Stomach (tissue), 4 donors: ENCODE measurements around the gene DIS3L2.

Source experiments
- CTCF ChIP-seq, 7 experiments: fragments of 450-650 bp in 4 of 7; fragments of 200-600 bp in 3 of 7; sonication (generic) in 3 of 7; IDR thresholded peaks; one replicate each; pipeline ENCODE4 v1.5.1; 2016 to 2019; ENCODE audit warnings: antibody characterized with exemption in 7 of 7, control low read depth in 2 of 7, mild to moderate bottlenecking in 1 of 7
- EP300 ChIP-seq: sonication (generic); formaldehyde crosslinking; IDR thresholded peaks from one replicate; pipeline ENCODE4 v1.6.1; 2017; ENCODE audit warnings: antibody characterized with exemption
- POLR2A ChIP-seq, 4 donors: fragments of 450-650 bp; IDR thresholded peaks; one replicate each; pipeline ENCODE4 v1.6.1; 2016; ENCODE audit warnings: antibody characterized with exemption in 4 of 4, control low read depth in 2 of 4, mild to moderate bottlenecking in 1 of 4, moderate library complexity in 1 of 4

- TF ChIP-seq CTCF (IDR thresholded peaks at IDR 0.05), result no peak
- no peak for TF ChIP-seq POLR2A (IDR thresholded peaks at IDR 0.05)
- no peak for TF ChIP-seq EP300
Measured at GRCh38 chr2:232322560-232323327, 361.2 kb downstream of the DIS3L2 start.
